GM12801 (cell line): Measurements from ENCODE around the gene HCFC1.

ENCODE experiments used
- CTCF ChIP-seq: IDR thresholded peaks from one replicate; pipeline ENCODE4 v1.5.1; 2011; ENCODE audit warnings: control low read depth; ENCODE audit not compliant: insufficient read length; ENCODE audit errors: extremely low read depth

The HCFC1 gene

GRCh38 chrX:154000051-154000450, 28.4 kb upstream of the HCFC1 start:
- no peak for TF ChIP-seq CTCF

DNA sequence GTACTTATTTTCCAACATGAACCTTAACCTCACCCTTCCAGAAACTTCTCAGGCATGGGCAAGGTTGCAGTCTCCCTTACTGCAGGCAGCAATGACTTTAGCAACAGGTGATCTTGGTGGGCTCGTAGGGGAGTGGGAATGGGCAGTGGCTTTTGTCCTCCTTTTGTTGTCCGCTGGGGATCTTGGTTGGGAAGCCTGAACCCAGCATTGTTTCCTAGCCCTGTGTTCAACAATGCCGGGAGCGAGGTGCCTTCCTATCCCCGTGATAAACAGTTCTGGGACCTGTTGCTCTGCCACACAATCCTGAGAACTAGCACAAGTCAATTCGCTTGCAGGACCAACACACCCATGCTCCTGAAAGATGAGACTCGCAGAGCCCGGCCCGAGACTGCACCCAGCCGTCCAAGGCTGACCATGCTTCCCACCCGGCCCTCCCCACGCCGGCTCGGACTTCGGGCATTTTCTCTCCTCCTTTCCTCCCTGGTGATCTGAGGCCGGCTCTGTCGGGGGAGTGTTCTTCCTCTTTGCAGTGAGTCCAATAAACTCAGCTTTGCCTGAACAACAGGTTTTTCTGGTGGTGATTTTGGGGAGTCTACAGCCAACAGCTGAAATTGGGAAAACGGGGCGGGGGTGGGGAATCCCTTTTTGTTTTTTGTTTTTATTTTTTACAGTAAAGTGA, 27.9 kb upstream of the HCFC1 start:
- TF ChIP-seq CTCF: no peak

GRCh38 chrX:153995504-153995903, 23.9 kb upstream of the HCFC1 start:
- no peak for TF ChIP-seq CTCF

GRCh38 chrX:153993978-153994377, 22.4 kb upstream of the HCFC1 start:
- TF ChIP-seq CTCF: no peak

DNA sequence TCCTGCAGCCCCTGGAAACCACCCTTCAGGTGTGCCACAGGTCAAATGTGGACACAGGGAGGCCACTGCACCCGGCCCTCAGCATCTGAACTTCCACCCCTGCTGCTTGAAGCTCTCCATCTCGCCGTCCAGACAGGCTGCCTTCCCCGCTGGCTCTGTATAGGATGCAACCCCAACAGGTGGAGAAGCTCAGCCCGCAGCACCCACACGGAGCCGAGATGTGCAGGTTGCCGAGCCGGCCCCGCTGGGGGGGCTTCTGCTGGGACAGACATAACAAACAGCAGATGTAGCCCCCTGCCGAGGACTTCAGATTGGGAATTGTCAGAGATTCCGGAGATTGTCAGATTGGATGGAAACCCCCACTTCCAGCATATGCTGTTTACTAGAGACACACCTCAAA, 21.5 kb upstream of the HCFC1 start:
- no peak for TF ChIP-seq CTCF

- no peak for TF ChIP-seq CTCF
These were observed 20.6 kb upstream of the HCFC1 start for GRCh38 chrX:153992180-153992579.

DNA sequence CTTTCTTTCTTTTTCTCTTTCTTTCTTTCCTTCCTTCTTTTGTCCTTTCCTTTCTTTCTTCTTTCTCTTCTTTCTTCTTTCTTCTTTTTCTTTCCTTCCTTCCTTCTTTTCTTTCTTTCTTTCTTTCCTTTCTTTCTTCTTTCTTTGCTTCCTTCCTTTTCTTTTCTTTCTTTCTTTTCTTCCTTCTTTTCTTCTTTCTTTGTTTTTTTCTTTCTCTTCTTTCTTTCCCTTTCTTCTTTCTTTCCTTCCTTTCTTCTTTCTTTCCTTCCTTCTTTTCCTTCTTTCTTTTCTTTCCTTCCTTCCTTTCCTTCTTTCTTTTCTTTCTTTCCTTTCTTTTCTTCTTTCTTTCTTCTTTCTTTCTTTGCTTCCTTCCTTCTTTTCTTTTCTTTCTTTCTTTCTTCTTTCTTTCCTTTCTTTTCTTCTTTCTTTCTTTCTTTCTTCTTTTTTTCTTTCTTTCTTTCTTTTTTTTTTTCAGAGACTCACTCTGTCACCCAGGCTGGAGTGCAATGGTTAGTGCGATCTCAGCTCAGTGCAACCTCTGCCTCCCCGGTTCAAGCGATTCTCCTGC, 19.5 kb upstream of the HCFC1 start:
- TF ChIP-seq CTCF: no peak
